MCF 10A (cell line): ENCODE results near the gene SIGLEC1. TPM values are rescaled to one million over a fixed set of nuclear protein-coding genes. Genes with fewer than 3 reads are reported as not detected.

Experiments
- BruUV-seq: library from RNA; stranded (reverse); fragments of 400-500 nt; replicated peaks from 2 replicates; lab custom pipeline; 2021; lab: Mats Ljungman, UMichigan
- CTCF ChIA-PET: fragments of 300-600 bp; sonication (Branson Sonifier 250); formaldehyde crosslinking; extraction: SDS; loops from one replicate; lab custom pipeline; 2021; ENCODE audit warnings: antibody characterized with exemption, inconsistent platforms; lab: Yijun Ruan, JAX
- POLR2A ChIA-PET: fragments of 300-600, 350-650 bp; sonication (Branson Sonifier 250); formaldehyde crosslinking; extraction: SDS; loops from one replicate; lab custom pipeline; 2020; ENCODE audit warnings: antibody characterized with exemption, inconsistent platforms; lab: Yijun Ruan, JAX
- DNase-seq: peaks from one replicate; pipeline ENCODE4 v3.0.0-alpha.2; 2018; ENCODE audit not compliant: unreplicated experiment
- H3K27ac Mint-ChIP-seq: one replicate; pipeline ENCODE4 v1.8.0; 2022; ENCODE audit warnings: mild to moderate bottlenecking, low read depth, mixed read lengths; ENCODE audit not compliant: unreplicated experiment
- H3K27me3 Mint-ChIP-seq: one replicate; pipeline ENCODE4 v1.8.0; 2022; ENCODE audit warnings: mixed read lengths; ENCODE audit not compliant: insufficient read depth, unreplicated experiment
- H3K36me3 Mint-ChIP-seq: one replicate; pipeline ENCODE4 v1.8.0; 2022; ENCODE audit warnings: mild to moderate bottlenecking, moderate library complexity, mixed read lengths; ENCODE audit not compliant: insufficient read depth, unreplicated experiment
- H3K4me1 Mint-ChIP-seq: one replicate; pipeline ENCODE4 v1.8.0; 2022; ENCODE audit warnings: mixed read lengths; ENCODE audit not compliant: insufficient read depth, unreplicated experiment
- H3K4me3 Mint-ChIP-seq: one replicate; pipeline ENCODE4 v1.8.0; 2022; ENCODE audit warnings: mild to moderate bottlenecking, moderate library complexity, mixed read lengths; ENCODE audit not compliant: unreplicated experiment
- H3K9me3 Mint-ChIP-seq: one replicate; pipeline ENCODE4 v1.8.0; 2022; ENCODE audit warnings: mixed read lengths; ENCODE audit not compliant: unreplicated experiment
- CTCF ChIP-seq: fragments of 200-600 bp; IDR thresholded peaks from one replicate; pipeline ENCODE4 v1.8.0; 2022; ENCODE audit warnings: antibody characterized with exemption, mild to moderate bottlenecking; ENCODE audit not compliant: unreplicated experiment
- intact Hi-C: fragments of 100-400 bp; cut with micrococcal nuclease; formaldehyde crosslinking; loops from 2 replicates; pipeline ENCODE4 v1.14.1; 2022
- total RNA-seq: library from RNA; stranded (reverse); gene quantifications from 2 replicates; pipeline ENCODE4 v1.2.3, GENCODE V29; 2022

Gene SIGLEC1
- total RNA-seq, 1 experiment from 2014 or later, result not detected

DNA sequence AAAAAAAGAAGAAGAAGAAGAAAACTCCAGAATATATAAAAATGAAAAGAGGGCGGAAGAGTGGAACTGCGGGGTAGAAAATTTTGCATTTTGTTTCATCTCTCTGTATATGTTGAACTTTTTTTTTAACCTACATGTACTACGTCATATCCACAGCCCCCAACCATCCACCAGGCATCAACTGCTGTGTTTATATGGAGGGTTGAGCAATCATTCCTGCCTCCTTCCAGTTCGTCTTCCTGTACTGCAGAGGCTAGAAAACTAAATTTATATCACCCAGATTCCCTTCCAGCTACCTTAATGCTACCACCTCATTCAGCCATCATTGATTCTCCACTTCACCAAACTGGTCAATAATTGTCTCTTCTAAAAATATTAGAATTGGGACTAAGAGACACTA is 9.5 kb upstream of the SIGLEC1 start:
- Mint-ChIP-seq H3K27me3 (peaks cover 56% of the 10 kb centered on the region), H3K9me3 (no peaks in the 10 kb centered on the region), H3K36me3 (no peaks in the 10 kb centered on the region), H3K4me1 (peaks cover 2% of the 10 kb centered on the region), H3K4me3 (no peak overlapping the region), H3K27ac (no peak overlapping the region)
- ChIA-PET CTCF (interaction anchor here (0.7 to 1.6 kb wide), 5 partner anchors 10 to 46 kb away, joined by 3 to 5 read pairs (median 3); partner anchors contain the start of gene SIGLEC1), POLR2A (interaction anchor here (0.6 kb wide), 2 partner anchors 32 to 970 kb away, joined by 3 to 4 read pairs; no protein-coding TSS in a partner anchor)
- no peak for TF ChIP-seq CTCF
- DNase-seq, result no peak
- intact Hi-C loops, result no loop called here
- no TSS peak for BruUV-seq

DNA sequence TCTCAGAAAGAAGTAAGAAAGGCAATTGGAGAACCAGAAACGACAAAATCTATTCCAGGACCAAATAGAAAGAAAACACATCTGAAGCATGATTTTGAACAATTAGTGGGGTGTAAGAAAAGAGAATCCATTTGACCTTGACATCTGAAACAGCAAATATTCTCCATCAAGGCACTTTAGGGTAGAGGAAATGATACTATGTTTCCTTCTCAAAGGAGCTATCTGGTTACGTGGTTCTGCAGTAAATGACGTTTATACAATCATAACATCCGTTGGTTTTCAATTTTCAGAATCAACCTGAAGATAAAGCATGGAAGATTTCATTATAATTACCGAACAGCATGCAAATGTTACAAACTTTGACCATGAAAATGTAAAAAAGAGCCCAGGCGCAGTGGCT is 8.2 kb upstream of the SIGLEC1 start:
- Mint-ChIP-seq H3K4me1 (no peaks in the 10 kb centered on the region), H3K27ac (no peak overlapping the region), H3K27me3 (peaks cover 51% of the 10 kb centered on the region), H3K9me3 (no peaks in the 10 kb centered on the region), H3K36me3 (no peaks in the 10 kb centered on the region), H3K4me3 (no peak overlapping the region)
- POLR2A ChIA-PET, result interaction anchor here (0.7 kb wide), 1 partner anchor 257 kb away, joined by 3 read pairs; no protein-coding TSS in a partner anchor
- intact Hi-C loops, result no loop called here
- no peak for DNase-seq
- BruUV-seq, result no TSS peak
- TF ChIP-seq CTCF, result no peak
- CTCF ChIA-PET, result interaction anchor here (0.6 to 2.3 kb wide), 6 partner anchors 10 to 668 kb away, joined by 3 to 22 read pairs (median 3); no protein-coding TSS in a partner anchor

DNA sequence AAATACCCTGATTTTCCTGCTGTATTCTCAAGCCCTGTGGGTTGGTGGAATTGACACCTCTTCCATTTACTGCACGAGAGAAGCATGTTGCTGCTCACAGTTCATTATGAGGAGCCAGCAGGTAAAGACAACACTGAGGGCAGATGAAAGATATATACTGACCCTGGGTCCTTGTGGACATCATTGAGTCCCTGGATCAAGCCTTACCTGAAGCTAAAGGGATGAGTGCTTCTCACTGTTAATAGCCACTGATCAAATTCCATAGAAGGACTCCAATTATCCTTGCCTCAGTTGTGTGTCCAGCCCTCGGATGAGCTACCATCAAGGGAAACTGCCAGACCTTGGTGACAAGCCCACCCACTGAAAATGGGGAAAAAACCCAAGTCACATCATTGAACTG is 7.7 kb upstream of the SIGLEC1 start:
- Mint-ChIP-seq H3K4me3 (no peak overlapping the region), H3K9me3 (no peaks in the 10 kb centered on the region), H3K4me1 (no peaks in the 10 kb centered on the region), H3K36me3 (no peaks in the 10 kb centered on the region), H3K27ac (no peak overlapping the region), H3K27me3 (peaks cover 51% of the 10 kb centered on the region)
- ChIA-PET POLR2A (interaction anchor here (0.7 to 0.8 kb wide), 2 partner anchors 37 to 258 kb away, joined by 3 to 6 read pairs; no protein-coding TSS in a partner anchor), CTCF (interaction anchor here (0.6 to 3.0 kb wide), 7 partner anchors 9 to 667 kb away, joined by 3 to 22 read pairs (median 5); no protein-coding TSS in a partner anchor)
- BruUV-seq, result no TSS peak
- no peak for DNase-seq
- intact Hi-C loops, result no loop called here
- no peak for TF ChIP-seq CTCF

- no peak overlapping the region for H3K4me3 Mint-ChIP-seq
- ChIA-PET POLR2A (interaction anchor here (0.7 kb wide), 1 partner anchor 33 kb away, joined by 3 read pairs; no protein-coding TSS in a partner anchor), CTCF (interaction anchor here (0.7 to 3.0 kb wide), 8 partner anchors 8 to 355 kb away, joined by 3 to 22 read pairs (median 4); no protein-coding TSS in a partner anchor)
- DNase-seq, result no peak
- H3K4me1 Mint-ChIP-seq, result no peaks in the 10 kb centered on the region
- H3K27ac Mint-ChIP-seq, result no peak overlapping the region
- H3K9me3 Mint-ChIP-seq, result no peaks in the 10 kb centered on the region
- no peak for TF ChIP-seq CTCF
- peaks cover 43% of the 10 kb centered on the region for H3K27me3 Mint-ChIP-seq
- BruUV-seq, result no TSS peak
- H3K36me3 Mint-ChIP-seq, result no peaks in the 10 kb centered on the region
- intact Hi-C loops, result no loop called here
Measured at GRCh38 chr20:3719046-3719445, 6.6 kb upstream of the SIGLEC1 start.
